Measurements from ENCODE around the gene TMEM61.
A peak's percentile ranks its signal among the peaks of the same experiment; 100 is the strongest.
"Not testable (repeated sequence)": the region's sequence is repeated elsewhere in the genome, so short reads cannot be mapped to it uniquely, and the experiment has no call there.

Gene TMEM61

DNA sequence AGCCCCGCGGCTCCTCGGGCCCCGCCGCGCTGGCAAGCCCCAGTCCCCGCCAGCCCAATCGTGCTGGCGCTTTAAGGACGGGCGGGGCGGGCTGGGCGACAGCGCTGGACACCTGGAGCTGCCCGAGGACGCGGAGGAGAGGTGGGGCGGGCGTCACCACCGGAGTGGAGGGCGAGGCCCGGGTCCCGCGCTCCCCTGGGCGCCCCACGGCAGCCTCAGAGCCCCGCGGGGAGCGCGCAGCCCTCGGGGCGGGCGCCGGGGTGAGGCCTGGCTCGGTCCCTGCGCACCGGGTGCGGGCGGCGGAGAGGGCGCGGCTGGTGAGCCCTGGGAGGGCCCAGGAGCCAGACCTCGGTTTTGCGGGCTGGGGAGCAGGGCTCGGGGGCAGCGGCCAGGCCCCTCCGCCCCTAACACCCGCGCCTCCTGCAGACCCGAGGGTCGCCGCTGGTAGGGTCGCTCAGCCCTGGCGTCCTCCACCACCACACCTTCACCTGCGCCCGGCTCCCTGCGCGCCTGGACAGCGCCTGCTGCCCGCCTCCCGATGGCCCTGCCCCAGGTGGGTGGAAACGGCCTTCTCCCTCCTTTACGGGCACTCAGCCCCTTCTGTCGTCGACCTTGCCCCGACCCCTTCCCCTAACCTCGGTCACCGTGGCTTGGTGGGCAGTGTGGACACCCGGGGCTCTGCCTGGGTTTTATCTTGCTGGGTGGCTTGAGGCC is at the start of gene TMEM61:
Gene TMEM61 (plus strand): TSS at position 101 of the 714 bp plus-strand sequence. CDS start 438 bp downstream, at position 539.
- no peak for FAIRE-seq

DNA sequence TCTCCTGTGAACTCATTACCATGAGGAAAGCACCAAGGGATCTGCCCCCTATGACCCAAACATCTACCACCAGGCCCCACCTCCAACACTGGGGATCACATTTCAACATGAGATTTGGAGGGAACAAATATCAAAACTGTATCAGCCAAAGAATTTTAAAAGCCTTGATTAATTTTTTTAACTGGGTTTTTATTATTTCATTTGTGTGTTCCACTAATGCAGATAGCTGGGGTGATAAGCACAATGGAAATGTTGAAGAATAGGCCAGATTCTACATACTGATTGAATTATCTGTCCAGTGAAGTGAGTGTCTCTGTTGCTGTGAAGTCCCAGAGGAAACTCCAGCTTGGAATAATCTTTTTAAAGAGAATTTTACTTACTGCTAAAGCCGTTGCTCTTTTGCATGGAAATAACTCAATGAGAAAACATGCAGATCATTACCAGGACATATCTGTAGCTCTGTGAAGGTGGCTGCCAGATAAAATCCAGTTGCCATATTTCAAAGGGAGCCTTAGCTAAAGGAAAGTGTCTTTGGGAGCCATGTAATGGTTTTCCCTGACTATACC is 49.1 kb upstream of the TMEM61 start:
- no peak for FAIRE-seq

DNA sequence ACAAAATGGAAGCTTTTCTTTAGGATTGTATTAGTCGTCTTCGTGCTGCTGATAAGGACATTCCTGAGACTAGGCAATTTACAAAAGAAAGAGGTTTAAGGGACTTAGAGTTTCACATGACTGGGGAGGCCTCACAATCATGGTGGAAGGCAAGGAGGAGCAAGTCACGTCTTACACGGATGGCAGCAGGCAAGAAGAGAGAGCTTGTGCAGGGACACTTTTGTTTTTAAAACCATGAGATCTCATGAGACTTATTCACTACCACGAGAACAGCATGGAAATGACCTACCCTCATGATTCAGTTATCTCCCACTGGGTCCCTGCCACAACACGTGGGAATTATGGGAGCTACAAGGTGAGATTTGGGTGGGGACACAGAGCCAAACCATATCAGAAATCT is 46.3 kb upstream of the TMEM61 start:
- FAIRE-seq, result not testable (repeated sequence)

DNA sequence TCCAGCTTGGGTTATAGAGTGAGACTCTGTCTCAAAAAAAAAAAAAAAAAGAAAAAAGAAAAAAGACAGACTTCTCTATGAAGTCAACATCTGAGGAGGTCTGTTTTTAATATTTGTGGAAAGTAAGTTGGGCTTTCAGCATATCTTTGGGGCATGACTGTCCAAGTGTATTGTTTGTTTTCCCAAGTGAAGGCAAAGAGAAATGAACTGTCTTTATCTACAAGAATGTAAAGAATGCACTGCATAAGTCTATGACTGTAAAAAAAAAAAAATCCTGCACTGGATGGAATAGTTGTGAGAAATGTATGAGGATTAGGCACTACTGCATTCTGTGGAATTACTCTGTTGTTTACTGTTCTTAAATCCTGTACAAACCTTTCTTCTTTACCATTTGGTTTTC is 45.6 kb upstream of the TMEM61 start:
- FAIRE-seq, result no peak

DNA sequence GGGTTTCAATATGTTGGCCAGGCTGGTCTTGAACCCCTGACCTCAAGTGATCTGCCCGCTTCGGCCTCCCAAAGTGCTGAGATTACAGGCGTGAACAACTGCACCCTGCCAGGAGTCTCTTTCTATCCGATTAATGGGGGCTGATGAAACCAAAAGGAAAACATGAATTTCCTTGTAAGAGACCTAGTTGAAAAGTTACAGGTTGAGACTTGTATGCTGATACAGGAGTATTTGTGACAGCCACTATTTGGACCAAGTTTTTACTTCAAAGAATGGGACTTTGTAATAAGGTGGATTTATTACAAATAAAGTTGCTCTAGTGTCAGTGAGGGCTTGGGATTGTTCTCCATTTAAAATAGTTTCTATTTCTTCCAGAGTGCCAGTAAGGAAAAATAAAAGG is 43.6 kb upstream of the TMEM61 start:
- FAIRE-seq, result no peak

DNA sequence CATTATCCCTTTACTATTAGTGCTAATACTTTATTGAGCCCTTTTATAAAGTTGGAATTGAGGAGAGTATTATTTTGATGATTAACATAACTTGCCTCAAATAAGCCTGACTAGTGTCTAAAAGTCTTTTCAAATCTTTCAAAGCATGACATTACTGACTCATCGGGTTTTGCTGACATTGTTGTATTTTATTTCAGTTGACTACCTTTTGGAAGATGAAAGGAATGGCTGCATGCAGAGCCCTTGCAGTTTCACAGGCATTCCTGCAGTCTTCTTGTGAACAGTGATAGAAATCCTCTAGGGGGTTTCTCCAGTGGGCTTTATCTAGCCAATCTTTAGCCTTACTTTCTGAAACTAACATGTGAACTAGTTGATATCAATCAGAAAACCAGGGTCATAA is 43.0 kb upstream of the TMEM61 start:
- FAIRE-seq, result no peak

DNA sequence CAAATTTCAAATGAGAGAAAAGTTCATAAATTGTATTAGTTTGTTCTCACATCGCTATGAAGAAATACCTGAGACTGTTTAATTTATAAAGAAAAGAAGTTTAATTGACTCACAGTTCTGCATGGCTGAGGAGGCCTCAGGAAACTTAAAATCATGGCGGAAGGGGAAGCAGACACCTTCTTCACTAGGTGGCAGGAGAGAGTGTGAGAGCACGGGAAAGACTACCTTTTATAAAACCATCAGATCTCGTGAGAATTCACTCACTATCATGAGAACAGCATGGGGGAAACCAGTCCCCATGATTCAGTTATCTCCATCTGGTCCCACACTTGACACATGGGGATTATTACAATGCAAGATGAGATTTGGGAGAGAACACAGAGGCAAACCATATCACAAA is 41.5 kb upstream of the TMEM61 start:
- not testable (repeated sequence) for FAIRE-seq

GRCh38 chr1:54940042-54940441 is 40.4 kb upstream of the TMEM61 start:
- no peak for FAIRE-seq

- FAIRE-seq, result no peak
These were observed 37.5 kb upstream of the TMEM61 start for GRCh38 chr1:54942976-54943375.

- FAIRE-seq, result peak; percentile 93
These were observed 35.6 kb upstream of the TMEM61 start for GRCh38 chr1:54944610-54945392.

DNA sequence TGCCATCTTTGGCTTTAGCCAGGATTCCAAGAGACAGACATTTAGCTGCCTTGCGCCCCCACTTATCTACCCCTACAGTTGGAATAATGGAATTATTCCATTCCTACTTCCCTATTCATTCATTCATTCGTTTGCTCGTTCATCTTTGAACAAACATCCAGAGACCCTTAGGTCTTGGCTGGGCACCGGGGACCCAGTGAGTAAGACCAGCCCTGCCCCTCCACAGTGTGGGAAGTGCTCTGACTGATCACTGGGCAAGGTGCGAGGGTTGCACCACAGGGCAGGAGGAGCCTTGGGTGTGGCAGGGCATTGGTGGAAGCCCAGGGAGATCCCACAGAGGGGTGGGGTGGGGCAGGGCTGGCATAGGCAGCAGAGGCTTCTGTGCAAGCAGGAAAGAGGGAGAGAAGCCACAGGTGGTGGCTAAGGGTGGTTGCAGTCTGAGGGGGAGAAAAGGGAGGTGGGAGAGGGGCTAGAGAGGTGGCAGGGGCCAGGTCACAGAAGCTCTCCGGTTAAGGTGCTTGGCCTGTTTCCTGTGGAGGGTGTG is 35.0 kb upstream of the TMEM61 start:
- no peak for FAIRE-seq

DNA sequence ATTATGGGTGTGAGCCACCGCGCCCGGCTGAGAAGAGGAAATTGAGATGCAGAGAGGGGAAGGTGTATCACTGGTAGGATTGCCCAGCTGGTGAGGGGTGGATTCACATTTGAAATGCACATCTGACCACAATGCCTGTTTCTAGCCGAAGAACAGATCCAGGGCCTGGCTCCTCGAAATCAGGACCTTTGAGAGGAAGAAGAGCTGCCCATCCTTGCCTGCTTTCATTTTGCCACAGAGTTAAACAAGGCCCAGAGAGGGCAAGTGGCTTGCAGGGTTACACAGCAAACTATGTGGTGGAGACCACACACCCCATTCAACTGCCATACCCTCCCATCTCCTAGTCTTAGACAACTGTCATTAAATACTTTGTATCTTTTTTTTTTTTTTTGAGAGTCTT is 32.9 kb upstream of the TMEM61 start:
- no peak for FAIRE-seq

DNA sequence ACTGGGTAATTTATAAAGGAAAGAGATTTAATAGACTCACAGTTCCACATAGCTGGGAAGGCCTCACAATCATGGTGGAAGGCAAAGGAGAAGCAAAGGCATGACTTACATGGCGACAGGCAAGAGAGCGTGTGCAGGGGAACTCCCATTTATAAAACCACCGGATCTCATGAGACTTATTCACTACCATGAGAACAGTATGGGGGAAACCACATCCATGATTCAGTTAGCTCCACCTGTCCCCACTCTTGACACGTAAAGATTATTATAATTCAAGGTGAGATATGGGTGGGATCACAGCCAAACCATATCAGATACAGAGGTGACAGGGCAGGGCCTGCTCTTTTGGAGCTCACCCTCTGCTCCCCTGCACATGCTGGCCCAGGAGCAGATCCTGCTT is 31.4 kb upstream of the TMEM61 start:
- FAIRE-seq, result no peak

DNA sequence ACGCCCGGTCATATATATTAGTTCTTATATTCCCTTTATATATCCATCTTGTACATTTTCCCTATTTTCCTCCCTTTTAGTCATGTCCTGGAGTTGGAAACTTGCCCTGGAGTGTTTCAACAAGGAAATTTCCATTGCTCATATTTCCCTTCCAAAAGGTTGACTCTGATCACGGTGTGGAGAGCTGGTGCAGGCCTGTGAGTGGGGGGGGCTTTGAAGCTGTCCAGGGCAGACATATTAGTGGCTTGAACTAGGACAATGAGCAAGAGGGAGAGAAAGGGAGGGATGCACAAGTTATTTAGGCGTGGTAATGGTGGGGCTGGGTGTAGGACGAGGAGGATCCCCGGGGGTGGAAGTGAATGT is 30.4 kb upstream of the TMEM61 start:
- no peak for FAIRE-seq

- peak; percentile 71 for FAIRE-seq
These were observed 29.9 kb upstream of the TMEM61 start for GRCh38 chr1:54950369-54951163.

GRCh38 chr1:54951810-54952226 is 28.6 kb upstream of the TMEM61 start:
- no peak for FAIRE-seq

DNA sequence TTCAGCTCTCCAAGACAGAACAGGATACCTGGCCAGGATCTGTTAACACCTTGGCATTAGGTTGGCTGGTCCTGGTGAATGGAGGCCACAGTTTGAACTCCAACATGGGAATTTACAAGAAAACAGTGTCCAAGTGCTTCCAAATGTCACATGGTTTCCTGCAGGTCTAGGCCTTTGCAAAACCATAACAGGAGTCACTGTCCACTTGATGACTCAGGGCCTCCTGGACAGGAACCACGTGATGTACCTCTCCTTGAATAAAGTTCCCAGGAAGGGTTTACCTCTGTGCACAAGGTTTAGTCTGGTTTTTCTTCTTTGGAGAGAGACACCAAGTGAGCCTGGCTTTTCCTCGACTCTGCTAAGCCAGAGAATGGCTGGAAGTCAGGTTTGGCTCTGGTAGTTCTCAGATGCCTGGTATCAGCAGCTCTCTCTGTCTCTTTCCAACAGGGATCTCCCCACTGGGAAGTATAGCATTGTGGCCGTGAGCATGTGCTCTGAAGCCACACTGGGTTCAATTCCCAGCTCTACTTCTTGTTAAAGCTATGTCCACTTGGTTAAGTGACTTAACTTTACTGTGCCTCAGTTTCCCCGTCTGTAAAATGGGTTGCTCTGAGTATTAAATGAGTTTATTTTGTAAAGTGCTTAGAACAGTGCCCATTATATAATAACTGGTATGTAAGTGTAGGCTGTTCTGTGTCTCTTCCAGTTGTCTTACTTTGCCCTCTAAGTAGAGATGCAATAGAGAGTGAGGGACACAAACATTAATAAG is 27.3 kb upstream of the TMEM61 start:
- FAIRE-seq, result no peak

- FAIRE-seq, result no peak
These were observed 26.6 kb upstream of the TMEM61 start for GRCh38 chr1:54953846-54954245.

- FAIRE-seq, result no peak
These were observed 25.1 kb upstream of the TMEM61 start for GRCh38 chr1:54955359-54955758.

- FAIRE-seq, result no peak
These were observed 23.7 kb upstream of the TMEM61 start for GRCh38 chr1:54956726-54957125.

DNA sequence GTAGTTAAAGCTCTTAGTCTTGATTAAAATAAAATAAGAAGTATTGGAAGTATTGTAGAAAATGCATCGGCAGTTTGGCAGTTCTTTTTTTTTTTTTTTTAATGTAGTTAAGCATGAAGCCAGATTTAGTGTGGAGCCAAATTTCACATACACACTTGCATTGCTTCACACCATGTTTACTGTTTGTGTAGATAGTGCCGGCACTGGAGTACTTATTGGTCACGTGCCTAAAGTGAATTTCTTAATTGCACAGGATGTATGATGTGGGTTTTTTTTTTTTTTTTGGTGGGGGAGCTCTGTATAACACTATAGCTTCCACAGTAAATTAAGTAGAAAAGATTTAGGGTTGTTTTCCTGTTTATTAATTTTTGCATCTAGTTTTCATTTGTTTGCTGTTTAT is 21.2 kb upstream of the TMEM61 start:
- no peak for FAIRE-seq

Data from G401.6 (cell line).